Suprapubic skin (tissue), 4 donors: Measurements from ENCODE around the gene MYO9A. TPM values are rescaled to one million over a fixed set of nuclear protein-coding genes. Genes with fewer than 3 reads are reported as not detected.
"Not testable (repeated sequence)": the region's sequence is repeated elsewhere in the genome, so short reads cannot be mapped to it uniquely, and the experiment has no call there.

Experiments
- DNase-seq, 2 donors: peaks; one replicate each; pipeline ENCODE4 v3.0.0-alpha.2; 2019; ENCODE audit warnings: low spot score in 2 of 2
- H3K27ac ChIP-seq: fragments of 200-600 bp; sonication (generic); one replicate; pipeline ENCODE4 v1.5.1; 2019
- H3K27me3 ChIP-seq: fragments of 200-600 bp; sonication (generic); one replicate; pipeline ENCODE4 v1.5.1; 2019
- H3K36me3 ChIP-seq: fragments of 200-600 bp; sonication (generic); one replicate; pipeline ENCODE4 v1.5.1; 2019
- H3K4me1 ChIP-seq: fragments of 200-600 bp; sonication (generic); one replicate; pipeline ENCODE4 v1.5.1; 2019
- H3K4me3 ChIP-seq: fragments of 200-600 bp; sonication (generic); one replicate; pipeline ENCODE4 v1.5.1; 2019; ENCODE audit warnings: mild to moderate bottlenecking
- H3K9me3 ChIP-seq: fragments of 200-600 bp; sonication (generic); one replicate; pipeline ENCODE4 v1.5.1; 2019
- EP300 ChIP-seq: sonication (generic); formaldehyde crosslinking; IDR thresholded peaks from one replicate; pipeline ENCODE4 v1.6.1; 2017; ENCODE audit warnings: antibody characterized with exemption
- POLR2A ChIP-seq, 2 donors: fragments of 450-650 bp; IDR thresholded peaks; one replicate each; pipeline ENCODE4 v1.6.1; 2017; ENCODE audit warnings: antibody characterized with exemption in 2 of 2, mild to moderate bottlenecking in 2 of 2, moderate library complexity in 2 of 2
- POLR2AphosphoS5 ChIP-seq, 3 donors: sonication (generic); formaldehyde crosslinking; IDR thresholded peaks; one replicate each; pipeline ENCODE4 v1.6.1; 2017; ENCODE audit warnings: antibody characterized with exemption in 3 of 3
- WGBS: methylation state at CpG from one replicate; pipeline ENCODE4 v1.1.5; 2018; 5-methylcytosine and 5-hydroxymethylcytosine counted together
- total RNA-seq, 4 donors: library from RNA; depleted of rRNA; stranded (reverse); fragments of >200 nt; gene quantifications; one replicate each; pipeline ENCODE4 v1.1.0, GENCODE V29; 2016
- TF ChIP-seq, protein P1 (sequence below), 2 donors: fragments of 200-600 bp in 1 of 2; fragments of 450-650 bp in 1 of 2; sonication (generic) in 1 of 2; IDR thresholded peaks; one replicate each; pipeline ENCODE4 v1.5.1; 2016 to 2019; ENCODE audit warnings: antibody characterized with exemption in 2 of 2, mild to moderate bottlenecking in 1 of 2, moderate library complexity in 1 of 2

The MYO9A gene
- total RNA-seq, 4 donors from 2014 or later, result 54.0 to 89.7 (median 61.8) TPM

DNA sequence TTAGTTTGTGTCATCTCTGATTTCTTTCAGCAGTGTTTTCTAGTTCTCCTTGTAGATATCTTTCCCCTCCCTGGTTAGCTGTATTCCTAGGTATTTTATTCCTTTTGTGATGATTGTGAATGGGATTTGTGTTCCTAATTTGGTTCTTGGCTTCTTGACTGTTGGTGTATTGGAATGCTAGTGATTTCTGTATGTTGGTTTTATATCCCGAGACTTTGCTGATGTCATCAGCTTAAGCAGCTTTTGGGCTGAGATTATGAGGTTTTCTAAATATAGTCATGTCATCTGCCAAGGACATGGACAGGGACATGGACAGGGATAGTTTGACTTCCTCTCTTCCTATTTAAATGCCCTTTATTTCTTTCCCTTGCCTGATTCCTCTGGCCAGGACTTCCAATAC, 35.8 kb downstream of the MYO9A start:
- Histone ChIP-seq H3K4me1 (peaks cover 10% of the 10 kb centered on the region), H3K4me3 (no peak overlapping the region), H3K9me3 (no peaks in the 10 kb centered on the region), H3K36me3 (peaks cover 3% of the 10 kb centered on the region), H3K27ac (no peak overlapping the region), H3K27me3 (no peaks in the 10 kb centered on the region)
- DNase-seq, result no peak
- WGBS, result 95% methylated on average over 1 of the region's 1 CpG
- no peak for TF ChIP-seq POLR2A (IDR thresholded peaks at IDR 0.05)
- no peak for TF ChIP-seq EP300
- TF ChIP-seq POLR2AphosphoS5 (IDR thresholded peaks at IDR 0.05), result no peak
- TF ChIP-seq, protein P1, sequence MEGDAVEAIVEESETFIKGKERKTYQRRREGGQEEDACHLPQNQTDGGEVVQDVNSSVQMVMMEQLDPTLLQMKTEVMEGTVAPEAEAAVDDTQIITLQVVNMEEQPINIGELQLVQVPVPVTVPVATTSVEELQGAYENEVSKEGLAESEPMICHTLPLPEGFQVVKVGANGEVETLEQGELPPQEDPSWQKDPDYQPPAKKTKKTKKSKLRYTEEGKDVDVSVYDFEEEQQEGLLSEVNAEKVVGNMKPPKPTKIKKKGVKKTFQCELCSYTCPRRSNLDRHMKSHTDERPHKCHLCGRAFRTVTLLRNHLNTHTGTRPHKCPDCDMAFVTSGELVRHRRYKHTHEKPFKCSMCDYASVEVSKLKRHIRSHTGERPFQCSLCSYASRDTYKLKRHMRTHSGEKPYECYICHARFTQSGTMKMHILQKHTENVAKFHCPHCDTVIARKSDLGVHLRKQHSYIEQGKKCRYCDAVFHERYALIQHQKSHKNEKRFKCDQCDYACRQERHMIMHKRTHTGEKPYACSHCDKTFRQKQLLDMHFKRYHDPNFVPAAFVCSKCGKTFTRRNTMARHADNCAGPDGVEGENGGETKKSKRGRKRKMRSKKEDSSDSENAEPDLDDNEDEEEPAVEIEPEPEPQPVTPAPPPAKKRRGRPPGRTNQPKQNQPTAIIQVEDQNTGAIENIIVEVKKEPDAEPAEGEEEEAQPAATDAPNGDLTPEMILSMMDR (IDR thresholded peaks at IDR 0.05), result no peak

DNA sequence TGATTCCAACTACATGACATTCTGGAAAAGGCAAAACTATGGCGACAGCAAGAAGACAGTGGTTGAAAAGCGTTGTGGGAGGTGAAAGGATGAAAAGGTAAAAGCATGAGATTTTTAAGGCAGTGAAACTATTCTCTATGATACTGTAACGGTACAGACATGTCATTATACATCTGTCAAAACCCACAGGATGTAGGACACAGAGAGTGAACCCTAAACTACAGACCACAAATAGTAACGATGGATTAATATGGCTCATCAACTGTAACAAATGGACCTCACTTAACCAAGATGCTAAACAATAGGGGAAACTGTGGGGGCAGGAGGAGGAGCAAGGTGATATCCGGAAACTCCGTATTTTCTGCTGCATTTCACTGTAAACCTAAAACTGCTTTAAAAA, 39.1 kb downstream of the MYO9A start:
- Histone ChIP-seq H3K36me3 (no peaks in the 10 kb centered on the region), H3K4me3 (no peak overlapping the region), H3K27ac (no peak overlapping the region), H3K9me3 (no peaks in the 10 kb centered on the region), H3K4me1 (no peaks in the 10 kb centered on the region), H3K27me3 (no peaks in the 10 kb centered on the region)
- no peak for DNase-seq
- 88% methylated on average over 6 of the region's 6 CpGs for WGBS
- TF ChIP-seq EP300 (no peak), POLR2A (IDR thresholded peaks at IDR 0.05) (no peak), POLR2AphosphoS5 (IDR thresholded peaks at IDR 0.05) (no peak)
- TF ChIP-seq, protein P1 (IDR thresholded peaks at IDR 0.05), result no peak

DNA sequence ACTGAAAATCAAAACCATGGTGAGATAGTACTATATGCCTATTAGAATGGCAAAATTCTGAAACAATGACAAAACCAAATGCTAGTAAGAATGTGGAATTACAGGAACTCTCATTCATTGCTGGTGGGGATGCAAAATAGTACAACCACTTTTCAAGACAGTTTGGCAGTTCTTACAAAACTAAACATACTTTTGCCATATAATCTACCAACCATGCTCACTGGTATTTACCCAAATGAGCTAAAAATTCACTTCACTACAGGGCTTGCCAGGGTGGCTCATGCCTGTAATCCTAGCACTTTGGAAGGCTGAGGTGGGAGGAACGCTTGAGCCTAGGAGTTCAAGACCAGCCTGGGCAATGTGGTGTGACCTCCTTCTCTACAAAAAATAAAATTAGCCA, 40.0 kb downstream of the MYO9A start:
- WGBS, result 89% methylated on average over 1 of the region's 1 CpG

DNA sequence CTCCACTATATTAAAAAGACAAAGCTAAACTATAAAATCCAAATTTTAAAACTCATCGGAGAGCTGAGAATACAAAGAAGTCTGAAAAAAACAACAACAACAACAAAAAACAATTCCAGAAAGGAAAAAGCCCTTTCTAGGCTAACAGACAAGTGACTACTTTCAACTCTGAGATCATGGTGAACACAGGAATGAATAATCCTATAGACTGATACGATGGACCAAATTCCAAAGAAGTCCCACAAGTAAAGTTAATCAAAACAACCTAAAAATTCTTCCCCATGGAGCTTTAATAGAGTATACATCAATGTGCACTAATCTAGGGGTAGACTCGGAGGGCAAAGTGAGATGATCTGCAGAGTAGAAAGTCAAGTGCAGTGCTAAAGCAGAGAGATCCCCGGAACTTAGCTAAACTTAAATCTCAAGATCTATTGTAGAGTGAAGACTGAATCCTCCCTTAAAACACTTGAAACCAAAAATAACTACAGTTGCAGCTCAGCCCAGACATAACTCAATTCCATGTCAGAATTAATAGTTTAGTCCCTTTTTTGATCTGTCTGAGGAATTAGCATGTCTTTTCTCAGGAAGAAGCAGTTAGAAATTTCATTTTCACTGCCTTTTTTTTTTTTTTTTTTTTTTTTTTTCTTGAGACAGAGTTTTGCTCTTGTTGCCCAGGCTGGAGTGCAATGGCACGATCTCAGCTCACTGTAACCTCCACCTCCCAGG, 43.5 kb downstream of the MYO9A start:
- H3K4me1 ChIP-seq, result no peaks in the 10 kb centered on the region
- no peak overlapping the region for H3K4me3 ChIP-seq
- no peaks in the 10 kb centered on the region for H3K36me3 ChIP-seq
- no peak overlapping the region for H3K27ac ChIP-seq
- TF ChIP-seq POLR2A (IDR thresholded peaks at IDR 0.05) (no peak), EP300 (no peak), POLR2AphosphoS5 (IDR thresholded peaks at IDR 0.05) (no peak)
- TF ChIP-seq, protein P1 (IDR thresholded peaks at IDR 0.05), result no peak
- 75% methylated on average over 5 of the region's 5 CpGs for WGBS
- H3K27me3 ChIP-seq, result no peaks in the 10 kb centered on the region
- DNase-seq, result no peak
- H3K9me3 ChIP-seq, result no peaks in the 10 kb centered on the region

More for the DNA sequence above, 40.0 kb downstream of the MYO9A start:
- Histone ChIP-seq H3K4me3 (no peak overlapping the region), H3K4me1 (no peaks in the 10 kb centered on the region), H3K36me3 (no peaks in the 10 kb centered on the region), H3K27me3 (no peaks in the 10 kb centered on the region), H3K9me3 (no peaks in the 10 kb centered on the region), H3K27ac (no peak overlapping the region)
- TF ChIP-seq POLR2A (IDR thresholded peaks at IDR 0.05) (no peak), EP300 (no peak), POLR2AphosphoS5 (IDR thresholded peaks at IDR 0.05) (no peak)
- TF ChIP-seq, protein P1 (IDR thresholded peaks at IDR 0.05), result no peak
- DNase-seq, result no peak

DNA sequence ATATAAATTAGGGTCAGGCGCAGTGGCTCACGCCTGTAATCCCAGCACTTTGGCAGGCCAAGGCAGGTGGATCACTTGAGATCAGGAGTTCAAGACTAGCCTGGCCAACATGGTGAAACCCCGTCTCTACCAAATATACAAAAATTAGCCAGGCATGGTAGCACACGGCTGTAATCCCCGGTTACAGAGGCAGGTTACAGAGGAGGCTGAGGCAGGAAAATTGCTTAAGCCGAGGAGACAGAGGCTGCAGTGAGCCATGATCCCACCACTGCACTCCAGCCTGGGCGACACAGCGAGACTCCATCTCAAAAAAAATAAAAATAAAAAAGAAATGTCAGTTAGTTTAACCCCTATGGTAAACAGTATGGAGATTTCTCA, 46.5 kb downstream of the MYO9A start:
- WGBS, result 87% methylated on average over 8 of the region's 8 CpGs
- DNase-seq, result not testable (repeated sequence)

More for the DNA sequence above, 46.5 kb downstream of the MYO9A start:
- not testable (repeated sequence) for H3K4me1 ChIP-seq, H3K27me3 ChIP-seq, H3K4me3 ChIP-seq, H3K27ac ChIP-seq, H3K9me3 ChIP-seq, H3K36me3 ChIP-seq
